ENCODE data around the gene NMT2.

GRCh38 chr10:15168786-15169554, 477 bp upstream of the NMT2 start:
- no peak for TF ChIP-seq CTCF (IDR thresholded peaks at IDR 0.05)
- no peak for TF ChIP-seq EZH2 (IDR thresholded peaks at IDR 0.05)
- TF ChIP-seq EZH2phosphoT487 (IDR thresholded peaks at IDR 0.05) = no peak
